Large intestine (tissue), 3 donors: ENCODE measurements around the gene TOP1. TPM values are rescaled to one million over a fixed set of nuclear protein-coding genes. Genes with fewer than 3 reads are reported as not detected.
"Not testable (repeated sequence)": the region's sequence is repeated elsewhere in the genome, so short reads cannot be mapped to it uniquely, and the experiment has no call there.

Experiments used
- DNase-seq, 2 donors: peaks; one replicate each; pipeline versions ENCODE4 v3.0.0 to v3.0.0-alpha.2; 2013
- H3K27ac ChIP-seq: one replicate; pipeline ENCODE4 v1.5.1; 2013; ENCODE audit warnings: low read length
- H3K27me3 ChIP-seq: 2 replicates; pipeline ENCODE4 v1.6.1; 2013; ENCODE audit warnings: low read length; ENCODE audit not compliant: control insufficient read depth, insufficient read depth
- H3K36me3 ChIP-seq: 2 replicates; pipeline ENCODE4 v1.6.1; 2013; ENCODE audit warnings: low read length; ENCODE audit not compliant: control insufficient read depth, insufficient read depth
- H3K4me1 ChIP-seq: one replicate; pipeline ENCODE4 v1.6.1; 2013; ENCODE audit warnings: low read length; ENCODE audit not compliant: control insufficient read depth, insufficient read depth
- H3K4me3 ChIP-seq: one replicate; pipeline ENCODE4 v1.5.1; 2013; ENCODE audit warnings: low read length
- H3K9me3 ChIP-seq: one replicate; pipeline ENCODE4 v1.6.1; 2013; ENCODE audit warnings: mild to moderate bottlenecking, low read depth, low read length, moderate library complexity; ENCODE audit not compliant: control insufficient read depth
- WGBS: methylation state at CpG from one replicate; pipeline ENCODE4 v1.1.5; 2013; ENCODE audit warnings: low lambda C conversion rate; ENCODE audit not compliant: insufficient coverage; 5-methylcytosine and 5-hydroxymethylcytosine counted together
- polyA plus RNA-seq: library from polyadenylated mRNA; unstranded; fragments of 120-200 nt; gene quantifications from one replicate; pipeline ENCODE4 v1.2.1, GENCODE V29; 2013

Gene TOP1
- polyA plus RNA-seq, 1 donor: 79.5 TPM

DNA sequence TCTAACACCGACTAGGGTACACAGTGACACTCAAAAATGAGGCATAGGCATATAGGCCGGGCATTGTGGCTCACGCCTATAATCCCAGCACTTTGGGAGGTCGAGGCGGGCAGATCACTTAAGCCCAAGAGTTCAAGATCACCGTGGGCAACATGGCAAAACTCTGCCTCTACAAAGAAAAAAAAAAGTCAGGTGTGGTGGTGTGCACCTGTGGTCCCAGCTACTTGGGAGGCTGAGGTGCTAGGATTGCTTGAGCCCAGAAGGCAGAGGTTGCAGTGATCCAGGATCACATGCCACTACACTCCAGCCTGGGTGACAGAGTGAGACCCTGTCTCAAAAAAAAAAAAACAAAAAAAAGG, 24.7 kb upstream of the TOP1 start:
- Histone ChIP-seq H3K27ac (peak overlapping the region; percentile 89), H3K4me3 (peak overlapping the region; percentile 11), H3K4me1 (peaks cover 15% of the 10 kb centered on the region)
- not testable (repeated sequence) for DNase-seq, H3K27me3 ChIP-seq, H3K36me3 ChIP-seq, H3K9me3 ChIP-seq
- WGBS: no CpG with 5 or more reads among the region's 6 CpGs

DNA sequence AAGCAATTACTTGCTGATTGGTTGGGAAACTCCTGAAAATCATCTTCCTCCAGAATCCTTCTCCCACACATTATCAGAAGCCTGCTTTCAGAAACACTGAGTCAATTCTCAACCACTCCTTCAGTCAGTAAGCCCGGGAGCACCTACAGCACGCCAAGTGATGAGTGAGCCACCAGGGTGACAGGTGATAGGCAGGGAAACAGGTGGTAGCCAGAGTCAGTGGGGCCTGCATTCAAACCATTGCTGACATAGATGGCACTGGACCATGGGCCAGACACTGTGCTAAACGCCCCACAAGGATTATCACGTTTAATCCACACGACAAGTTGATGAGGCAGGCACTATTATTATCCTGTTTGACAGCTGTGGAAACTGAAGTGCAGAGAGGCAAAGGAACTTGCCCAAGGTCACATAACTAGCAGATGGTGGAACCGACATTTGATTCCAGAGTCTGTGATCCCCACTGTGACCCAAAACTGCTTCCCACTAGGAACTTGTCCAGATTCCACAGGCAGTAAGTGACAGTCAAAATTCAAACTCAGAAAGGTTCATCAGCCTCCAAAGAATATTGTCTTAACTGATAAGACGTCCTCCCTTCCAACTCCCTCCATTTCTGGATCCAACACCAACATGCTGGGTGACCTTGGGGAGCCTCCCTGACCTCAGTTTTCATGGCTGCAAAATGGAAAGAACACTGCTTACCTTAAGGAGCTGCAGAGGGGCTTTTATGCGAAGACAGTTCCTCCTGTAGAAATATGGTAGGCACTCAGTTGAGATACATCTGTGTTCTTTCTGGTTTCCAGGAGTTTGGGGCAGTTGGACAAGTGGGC, 23.9 kb upstream of the TOP1 start:
- Histone ChIP-seq H3K27ac (no peak overlapping the region), H3K36me3 (no peaks in the 10 kb centered on the region), H3K4me1 (peaks cover 15% of the 10 kb centered on the region), H3K4me3 (no peak overlapping the region), H3K27me3 (no peaks in the 10 kb centered on the region), H3K9me3 (peaks cover 6% of the 10 kb centered on the region)
- no peak for DNase-seq
- WGBS: no CpG with 5 or more reads among the region's 8 CpGs

DNA sequence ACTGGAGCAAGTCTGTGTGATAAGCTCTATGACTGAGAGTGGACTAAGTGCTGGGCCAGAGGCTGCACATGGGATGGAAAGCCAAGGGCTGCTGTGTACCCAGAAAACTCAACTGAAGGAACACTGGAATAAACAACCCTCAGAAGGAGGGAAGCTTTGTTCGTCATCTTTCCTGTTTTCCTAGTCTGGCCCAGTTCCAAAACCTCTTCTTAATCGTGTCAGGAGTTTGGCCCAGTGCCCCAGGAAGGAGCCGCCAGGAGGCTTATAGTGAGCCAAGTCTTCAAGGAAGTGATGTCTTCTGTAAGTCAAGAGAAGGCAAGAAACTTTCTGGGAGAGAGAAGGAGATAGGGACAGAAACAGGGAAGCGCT, 23.3 kb upstream of the TOP1 start:
- H3K27me3 ChIP-seq: no peaks in the 10 kb centered on the region
- H3K36me3 ChIP-seq: no peaks in the 10 kb centered on the region
- no peak overlapping the region for H3K27ac ChIP-seq
- DNase-seq: peak; percentile 50 to 67
- peaks cover 15% of the 10 kb centered on the region for H3K4me1 ChIP-seq
- peaks cover 6% of the 10 kb centered on the region for H3K9me3 ChIP-seq
- no CpG with 5 or more reads among the region's 4 CpGs for WGBS
- no peak overlapping the region for H3K4me3 ChIP-seq

DNA sequence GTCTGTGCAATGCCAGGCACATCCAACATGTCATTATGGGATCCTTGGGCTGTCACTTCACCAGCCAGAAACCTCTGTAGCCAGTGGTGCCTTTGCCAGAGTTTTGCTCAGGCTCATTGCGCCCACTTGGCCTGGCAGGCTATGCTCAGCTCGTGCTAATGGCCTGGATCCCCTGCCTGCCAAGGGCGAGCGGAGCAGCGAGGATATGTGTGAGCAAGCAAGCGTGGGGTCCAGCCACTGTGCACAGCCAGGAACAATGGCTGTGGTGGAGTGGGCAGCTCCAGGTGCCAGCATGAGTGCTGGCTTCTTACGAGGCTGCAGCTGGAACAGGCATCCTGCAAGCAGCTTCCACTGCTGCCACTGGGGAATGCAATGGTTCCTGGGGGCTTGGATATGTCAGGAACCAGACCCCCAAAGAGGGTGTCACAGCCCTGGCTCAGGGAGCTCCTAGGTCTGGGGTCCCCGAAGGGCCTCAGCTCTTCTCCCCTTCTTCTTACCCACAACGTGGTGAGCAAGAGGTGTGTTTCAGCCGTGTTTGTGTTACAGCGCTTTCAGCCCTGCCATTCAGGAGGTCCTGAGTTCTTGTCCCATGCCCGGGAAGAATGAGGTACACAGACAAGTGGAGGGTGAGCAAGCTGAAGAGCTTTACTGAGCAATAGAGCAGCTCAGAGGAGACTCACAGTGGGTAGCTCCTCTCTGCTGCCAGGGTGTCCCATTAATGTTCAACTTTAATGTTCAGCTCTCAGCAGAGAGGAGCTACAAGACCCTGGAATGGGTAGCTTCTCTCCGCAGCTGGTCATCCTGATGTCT, 22.3 kb upstream of the TOP1 start:
- DNase-seq: no peak
- Histone ChIP-seq H3K27ac (no peak overlapping the region), H3K4me1 (peaks cover 15% of the 10 kb centered on the region), H3K36me3 (no peaks in the 10 kb centered on the region), H3K4me3 (no peak overlapping the region), H3K27me3 (no peaks in the 10 kb centered on the region), H3K9me3 (peaks cover 6% of the 10 kb centered on the region)
- WGBS: no CpG with 5 or more reads among the region's 13 CpGs

DNA sequence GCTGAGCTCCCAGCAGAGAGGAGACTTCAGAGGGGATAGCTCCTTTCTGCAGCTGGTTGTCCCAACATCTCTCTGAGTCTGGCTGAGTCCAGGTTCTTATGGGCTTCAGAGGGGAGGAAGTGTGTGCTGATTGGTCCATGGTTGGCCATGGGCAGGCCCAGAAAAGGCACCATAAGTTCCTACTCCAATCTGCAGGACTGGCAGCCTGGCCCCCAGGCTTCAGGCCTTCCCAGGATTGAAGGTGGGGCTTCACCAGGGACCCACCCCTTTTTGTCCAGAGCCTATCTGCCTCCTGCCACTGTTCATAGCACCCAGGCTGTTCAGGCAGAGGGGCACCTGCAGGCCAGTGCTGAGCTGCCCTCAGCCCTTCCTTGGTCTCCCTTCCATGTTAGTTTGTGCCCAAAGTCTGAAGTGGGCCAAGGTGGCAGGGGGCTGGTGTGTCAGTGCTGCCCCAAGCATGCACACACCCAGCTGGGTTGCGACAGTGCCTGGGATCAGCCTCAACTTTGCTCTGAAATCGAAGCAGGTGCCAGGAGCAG, 21.6 kb upstream of the TOP1 start:
- no peak overlapping the region for H3K27ac ChIP-seq

DNA sequence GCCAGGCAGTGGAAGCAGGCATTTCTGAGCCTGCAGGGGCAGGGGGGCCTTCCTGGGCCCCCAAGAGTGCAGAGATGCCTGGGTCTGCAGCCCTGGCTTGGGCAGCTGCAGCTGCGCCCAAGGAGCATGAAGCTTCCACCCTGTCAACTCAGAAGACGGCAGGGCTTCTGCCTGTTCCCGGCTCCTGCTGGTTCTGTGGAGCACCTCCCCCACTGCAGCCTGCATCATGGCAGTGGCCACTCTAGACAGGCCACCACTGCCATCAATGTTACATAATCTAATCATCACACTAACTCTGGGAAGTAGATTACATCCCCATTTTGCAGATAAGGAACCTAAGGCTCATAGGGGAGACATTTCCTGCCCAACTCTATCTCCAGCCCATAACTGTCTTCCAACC, 21.1 kb upstream of the TOP1 start:
- Histone ChIP-seq H3K4me1 (peaks cover 15% of the 10 kb centered on the region), H3K27me3 (no peaks in the 10 kb centered on the region), H3K36me3 (no peaks in the 10 kb centered on the region), H3K27ac (no peak overlapping the region), H3K9me3 (peaks cover 6% of the 10 kb centered on the region), H3K4me3 (no peak overlapping the region)
- WGBS: no CpG with 5 or more reads among the region's 3 CpGs
- DNase-seq: no peak

More for the DNA sequence above, 21.6 kb upstream of the TOP1 start:
- no peak for DNase-seq
- Histone ChIP-seq H3K9me3 (peaks cover 6% of the 10 kb centered on the region), H3K4me1 (peaks cover 15% of the 10 kb centered on the region), H3K36me3 (no peaks in the 10 kb centered on the region), H3K4me3 (no peak overlapping the region), H3K27me3 (no peaks in the 10 kb centered on the region)
- WGBS: no CpG with 5 or more reads among the region's 2 CpGs

DNA sequence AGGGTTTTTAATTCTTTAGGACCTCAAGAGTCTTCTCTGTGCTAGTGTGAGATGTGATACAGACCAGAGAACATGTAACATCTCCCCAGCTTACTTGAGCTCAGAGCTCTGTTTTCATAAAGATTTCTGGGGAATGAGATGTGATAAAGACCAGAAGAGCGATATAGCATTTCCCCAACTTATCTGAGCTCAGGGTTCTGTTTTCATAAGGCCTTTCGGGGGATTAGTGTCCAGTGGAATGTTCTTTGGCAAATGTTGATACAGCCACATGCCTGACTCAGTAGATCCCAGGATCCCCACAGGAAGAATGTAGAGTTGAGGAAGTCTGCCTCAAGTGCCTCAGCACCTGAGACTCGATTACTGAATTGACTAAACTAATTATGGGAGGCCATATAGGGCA, 18.7 kb upstream of the TOP1 start:
- H3K4me1 ChIP-seq: no peaks in the 10 kb centered on the region
- H3K27ac ChIP-seq: no peak overlapping the region
- H3K27me3 ChIP-seq: no peaks in the 10 kb centered on the region
- no peaks in the 10 kb centered on the region for H3K36me3 ChIP-seq
- H3K9me3 ChIP-seq: peaks cover 6% of the 10 kb centered on the region
- no peak for DNase-seq
- H3K4me3 ChIP-seq: no peak overlapping the region
- WGBS: 40% methylated on average over 1 of the region's 3 CpGs

DNA sequence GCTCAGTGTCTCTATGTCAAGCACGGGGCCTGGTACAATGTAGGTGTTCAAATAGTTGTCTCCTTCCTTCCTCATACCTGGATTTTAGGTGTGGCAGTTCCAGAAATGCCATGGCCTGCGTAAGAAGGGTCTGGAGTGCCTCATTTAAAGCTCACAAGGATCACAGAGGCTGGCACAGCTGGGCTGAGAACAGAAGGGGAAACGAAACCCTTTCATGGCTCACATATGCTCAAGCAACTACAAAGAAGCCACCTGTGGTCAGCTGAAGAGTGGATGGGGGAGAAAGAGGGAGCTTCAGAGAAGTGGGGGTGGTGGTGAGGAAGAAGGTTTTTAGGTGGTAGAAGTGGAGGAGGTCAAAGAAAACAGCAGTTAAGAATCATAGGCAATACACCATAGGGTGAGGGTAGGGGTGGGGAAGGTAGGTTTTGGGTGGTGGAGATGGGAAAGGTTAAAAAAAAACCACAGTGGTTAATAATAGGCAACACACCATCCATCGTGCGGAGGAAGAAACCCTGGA, 17.0 kb upstream of the TOP1 start:
- Histone ChIP-seq H3K4me3 (no peak overlapping the region), H3K36me3 (no peaks in the 10 kb centered on the region), H3K27ac (no peak overlapping the region), H3K27me3 (no peaks in the 10 kb centered on the region), H3K9me3 (peaks cover under 1% of the 10 kb centered on the region), H3K4me1 (no peaks in the 10 kb centered on the region)
- no peak for DNase-seq
- 100% methylated on average over 2 of the region's 5 CpGs for WGBS

DNA sequence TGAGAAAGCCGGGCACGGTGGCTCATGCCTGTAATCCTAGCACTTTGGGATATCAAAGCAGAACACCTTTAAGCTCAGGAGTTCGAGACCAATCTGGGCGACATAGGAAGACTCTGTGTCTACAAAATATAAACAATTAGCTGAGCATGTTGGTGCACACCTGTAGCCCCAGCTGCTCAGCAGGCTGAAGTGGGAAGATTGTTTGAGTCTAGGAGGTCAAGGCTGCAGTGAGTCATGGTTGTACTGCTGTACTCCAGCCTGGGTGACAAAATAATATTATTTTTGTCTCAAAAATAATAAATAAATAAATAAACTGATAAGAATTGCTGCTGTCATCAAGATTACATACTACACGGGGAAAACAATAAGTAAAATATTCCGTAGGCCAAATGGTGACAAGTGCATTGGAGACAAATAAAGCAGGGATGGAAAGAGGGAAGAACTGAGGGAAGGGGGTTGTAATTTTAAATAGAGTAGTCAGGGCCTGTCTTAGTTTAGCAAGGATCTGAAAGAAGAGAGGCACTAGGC, 14.0 kb upstream of the TOP1 start:
- no peak overlapping the region for H3K4me3 ChIP-seq
- no peak overlapping the region for H3K27ac ChIP-seq
- WGBS: 43% methylated on average over 1 of the region's 6 CpGs

DNA sequence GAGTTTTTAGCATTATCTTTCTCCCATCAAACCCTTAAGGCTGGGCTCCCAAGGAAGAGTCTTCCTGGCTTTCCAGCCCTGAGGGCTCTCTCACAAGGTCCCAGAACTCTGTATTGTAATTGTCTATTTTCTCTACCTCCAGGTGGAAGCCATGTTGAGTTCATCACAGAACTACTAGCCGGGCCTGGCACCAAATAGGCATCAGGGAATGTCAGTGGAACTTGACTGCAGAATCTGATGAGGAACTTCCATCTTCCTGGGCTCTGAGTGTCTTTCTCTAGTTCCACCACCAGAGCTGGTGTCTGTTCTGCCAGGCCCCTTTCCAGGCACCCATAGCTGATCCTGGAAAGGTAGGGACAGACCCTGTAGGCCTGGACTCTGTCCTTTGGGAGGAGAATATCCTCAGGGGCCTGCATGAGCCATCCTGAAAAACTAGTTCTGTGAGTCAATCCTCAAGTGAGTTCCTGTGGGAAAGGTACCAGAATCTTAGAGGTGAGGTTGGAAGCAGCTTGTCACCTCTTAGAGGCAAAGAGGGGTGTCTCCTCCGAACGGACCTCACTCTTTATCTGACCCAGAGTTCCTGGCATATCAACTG, 11.1 kb upstream of the TOP1 start:
- H3K36me3 ChIP-seq: no peaks in the 10 kb centered on the region
- WGBS: no CpG with 5 or more reads among the region's 3 CpGs

More for the DNA sequence above, 14.0 kb upstream of the TOP1 start:
- H3K9me3 ChIP-seq: no peaks in the 10 kb centered on the region
- no peaks in the 10 kb centered on the region for H3K36me3 ChIP-seq
- DNase-seq: no peak
- H3K4me1 ChIP-seq: peaks cover 5% of the 10 kb centered on the region
- H3K27me3 ChIP-seq: no peaks in the 10 kb centered on the region

More for the DNA sequence above, 11.1 kb upstream of the TOP1 start:
- Histone ChIP-seq H3K9me3 (no peaks in the 10 kb centered on the region), H3K4me3 (no peak overlapping the region), H3K4me1 (peaks cover 5% of the 10 kb centered on the region), H3K27ac (no peak overlapping the region), H3K27me3 (no peaks in the 10 kb centered on the region)
- peak; percentile 49 to 66 for DNase-seq
